ENCODE measurements around the gene ATP5ME. TPM values are rescaled to one million over a fixed set of nuclear protein-coding genes. Genes with fewer than 3 reads are reported as not detected.
A peak's percentile ranks its signal among the peaks of the same experiment; 100 is the strongest.

Gene ATP5ME
- total RNA-seq = 100 to 1,000 TPM; 383 to 496 TPM
- long read RNA-seq, transcript ATP5ME-201 (4 exons, 365 nt) = major isoform, 154 of 162 reads
- long read RNA-seq, partial matches to known transcripts = 0 of 162 reads
- long read RNA-seq, other reads (novel, unspliced or antisense) = 5 of 162 reads

- DNase-seq (peak; percentile 97), ATAC-seq (peak; percentile 75)
- intact Hi-C loops (cut with DNase I, micrococcal nuclease) = no loop called here
Measured at GRCh38 chr4:674172-675035, at the start of gene ATP5ME, which contains the start of gene MYL5. TSS of gene ATP5ME (minus strand) at chr4:674276. CDS start at chr4:674247, 29 bp downstream. TSS of gene MYL5 (plus strand) at chr4:674542. CDS start at chr4:678027, 3,485 bp downstream.

- no peak for ATAC-seq
- intact Hi-C loops (cut with DNase I, micrococcal nuclease) = no loop called here
- DNase-seq = no peak
Measured at GRCh38 chr4:722851-723360, 48.8 kb upstream of the ATP5ME start.

GRCh38 chr4:722169-722725 is 48.2 kb upstream of the ATP5ME start:
- ATAC-seq (no peak), DNase-seq (no peak)
- intact Hi-C loops (cut with DNase I, micrococcal nuclease) = no loop called here

- intact Hi-C loops (cut with DNase I, micrococcal nuclease) = no loop called here
- ATAC-seq (peak; percentile 52), DNase-seq (peak in 1 of 2 donors; percentile 53)
Measured at GRCh38 chr4:721261-722168, 47.4 kb upstream of the ATP5ME start.

- DNase-seq (no peak), ATAC-seq (no peak)
- intact Hi-C loops (cut with DNase I, micrococcal nuclease) = no loop called here
Measured at GRCh38 chr4:720111-720860, 46.2 kb upstream of the ATP5ME start.

GRCh38 chr4:718460-718859 is 44.4 kb upstream of the ATP5ME start:
- ATAC-seq (no peak), DNase-seq (no peak)
- intact Hi-C loops (cut with DNase I, micrococcal nuclease) = no loop called here

GRCh38 chr4:717601-718320 is 43.7 kb upstream of the ATP5ME start:
- intact Hi-C loops (cut with DNase I, micrococcal nuclease) = no loop called here
- ATAC-seq (peak; percentile 19), DNase-seq (no peak)

- peak; percentile 14 for ATAC-seq
- intact Hi-C loops (cut with DNase I, micrococcal nuclease) = no loop called here
- DNase-seq = no peak
Measured at GRCh38 chr4:714087-714486, 40.0 kb upstream of the ATP5ME start.

- DNase-seq (no peak), ATAC-seq (no peak)
- intact Hi-C loops (cut with DNase I, micrococcal nuclease) = no loop called here
Measured at GRCh38 chr4:712916-713632, 39.0 kb upstream of the ATP5ME start.

GRCh38 chr4:712093-712492 is 38.0 kb upstream of the ATP5ME start:
- intact Hi-C loops (cut with DNase I, micrococcal nuclease) = no loop called here
- ATAC-seq (no peak), DNase-seq (no peak)

GRCh38 chr4:710916-711315 is 36.8 kb upstream of the ATP5ME start:
- no peak for DNase-seq
- no peak for ATAC-seq
- intact Hi-C loops (cut with DNase I, micrococcal nuclease) = no loop called here

GRCh38 chr4:710116-710515 is 36.0 kb upstream of the ATP5ME start:
- intact Hi-C loops (cut with DNase I, micrococcal nuclease) = no loop called here
- DNase-seq = no peak

GRCh38 chr4:709348-709747 is 35.3 kb upstream of the ATP5ME start:
- no peak for DNase-seq
- intact Hi-C loops (cut with DNase I, micrococcal nuclease) = no loop called here
- no peak for ATAC-seq

More at GRCh38 chr4:710116-710515, 36.0 kb upstream of the ATP5ME start:
- no peak for ATAC-seq

GRCh38 chr4:708631-708933 is 34.5 kb upstream of the ATP5ME start:
- intact Hi-C loops (cut with DNase I, micrococcal nuclease) = no loop called here
- ATAC-seq = no peak
- no peak for DNase-seq

- intact Hi-C loops (cut with DNase I, micrococcal nuclease) = no loop called here
- no peak for ATAC-seq
- no peak for DNase-seq
Measured at GRCh38 chr4:707929-708630, 34.0 kb upstream of the ATP5ME start.

GRCh38 chr4:706834-707598 is 32.9 kb upstream of the ATP5ME start:
- ATAC-seq (no peak), DNase-seq (no peak)
- intact Hi-C loops (cut with DNase I, micrococcal nuclease) = no loop called here
